K562 (cell line): ENCODE measurements around the gene ANO9. TPM values are rescaled to one million over a fixed set of nuclear protein-coding genes. Genes with fewer than 3 reads are reported as not detected.

ENCODE experiments used
- RHOXF2B ChIP-seq: fragments of 250-450 bp; sonication (Bioruptor Pico); conservative IDR thresholded peaks from 2 replicates; pipeline ENCODE4 v1.5.1; 2021
- SLC30A9 ChIP-seq: fragments of 250-450 bp; sonication (Bioruptor Pico); IDR thresholded peaks from 2 replicates; pipeline ENCODE4 v1.8.0; 2022; ENCODE audit warnings: mild to moderate bottlenecking, moderate library complexity
- ZFP30 ChIP-seq: fragments of 250-450 bp; sonication (Bioruptor Pico); IDR thresholded peaks from 2 replicates; pipeline ENCODE4 v1.8.0; 2022; ENCODE audit warnings: moderate library complexity, mild to moderate bottlenecking, inconsistent platforms, borderline replicate concordance
- ZNF75A ChIP-seq: fragments of 450-650 bp; formaldehyde crosslinking; IDR thresholded peaks from 2 replicates; pipeline ENCODE4 v1.4.0; 2020; ENCODE audit warnings: mild to moderate bottlenecking
- ZNF785 ChIP-seq: fragments of 250-450 bp; sonication (Bioruptor Pico); IDR thresholded peaks from 2 replicates; pipeline ENCODE4 v1.4.0; 2020; ENCODE audit warnings: mild to moderate bottlenecking
- polyA plus RNA-seq, 8 experiments: library from polyadenylated mRNA; depleted of rRNA in 4 of 8; stranded (reverse) in 5 of 8; unstranded in 3 of 8; fragments of >200 nt; fragmentation: Nextera tagmentation in 2 of 8; fragmentation: Illumina TruSeq in 1 of 8; extraction: Ambion mirVana in 2 of 8; extraction: Trizol in 1 of 8; gene quantifications; 2 replicates each; pipeline versions ENCODE4 v1.2.1 to v1.2.3, GENCODE V29; 2011 to 2014; ENCODE audit warnings: inconsistent platforms in 1 of 8, missing spikeins in 1 of 8
- total RNA-seq, 7 experiments: library from RNA; depleted of rRNA in 6 of 7; stranded (reverse); fragments of >200 nt in 6 of 7; fragmentation: Illumina TruSeq in 2 of 7; extraction: Trizol in 2 of 7; gene quantifications; 2 replicates each; pipeline versions ENCODE4 v1.2.1 to v1.2.3, GENCODE V29; 2011 to 2021; ENCODE audit warnings: low replicate concordance in 1 of 7
- TF ChIP-seq, protein P1 (sequence below): fragments of 250-450 bp; sonication (Bioruptor Pico); IDR thresholded peaks from 2 replicates; pipeline ENCODE4 v1.4.0; 2020; ENCODE audit warnings: borderline replicate concordance
- TF ChIP-seq, protein P2 (sequence below): sonication (generic); formaldehyde crosslinking; IDR thresholded peaks from 2 replicates; pipeline ENCODE4 v1.8.0; 2022; ENCODE audit warnings: missing genetic modification reagents, mild to moderate bottlenecking, moderate library complexity, borderline replicate concordance

ANO9 gene
- total and polyA plus RNA-seq, 9 of the 15 experiments (the other 6 are each of a cell fraction or from before 2014, with no cell fraction given), result 0.20 to 14.5 (median 4.5) TPM

DNA sequence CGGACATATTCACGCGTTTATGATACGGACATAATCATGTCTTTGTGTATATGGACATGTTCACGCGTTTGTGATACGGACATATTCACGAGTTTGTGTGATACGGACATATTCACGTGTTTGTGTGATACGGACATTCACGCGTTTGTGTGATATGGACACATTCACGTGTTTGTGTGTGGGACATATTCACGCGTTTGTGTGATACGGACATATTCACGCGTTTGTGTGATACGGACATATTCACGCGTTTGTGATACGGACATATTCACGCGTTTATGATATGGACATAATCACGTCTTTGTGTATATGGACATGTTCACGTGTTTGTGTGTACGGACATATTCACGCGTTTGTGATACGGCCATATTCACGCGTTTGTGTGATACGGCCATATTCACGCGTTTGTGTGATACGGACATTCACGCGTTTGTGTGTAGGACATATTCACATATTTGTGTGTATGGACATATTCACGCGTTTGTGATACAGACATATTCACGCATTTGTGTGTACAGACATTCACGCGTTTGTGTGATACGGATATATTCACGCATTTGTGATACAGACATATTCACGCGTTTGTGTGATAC is 33.2 kb upstream of the ANO9 start (continued):
- TF ChIP-seq, protein P1, sequence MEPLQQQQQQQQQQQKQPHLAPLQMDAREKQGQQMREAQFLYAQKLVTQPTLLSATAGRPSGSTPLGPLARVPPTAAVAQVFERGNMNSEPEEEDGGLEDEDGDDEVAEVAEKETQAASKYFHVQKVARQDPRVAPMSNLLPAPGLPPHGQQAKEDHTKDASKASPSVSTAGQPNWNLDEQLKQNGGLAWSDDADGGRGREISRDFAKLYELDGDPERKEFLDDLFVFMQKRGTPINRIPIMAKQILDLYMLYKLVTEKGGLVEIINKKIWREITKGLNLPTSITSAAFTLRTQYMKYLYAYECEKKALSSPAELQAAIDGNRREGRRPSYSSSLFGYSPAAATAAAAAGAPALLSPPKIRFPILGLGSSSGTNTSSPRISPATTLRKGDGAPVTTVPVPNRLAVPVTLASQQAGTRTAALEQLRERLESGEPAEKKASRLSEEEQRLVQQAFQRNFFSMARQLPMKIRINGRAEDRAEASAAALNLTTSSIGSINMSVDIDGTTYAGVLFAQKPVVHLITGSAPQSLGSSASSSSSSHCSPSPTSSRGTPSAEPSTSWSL (CRISPR knock-in tag), result peak; percentile 54; the same call in 1 of the 2 replicates
- TF ChIP-seq ZNF785 (CRISPR knock-in tag), result 0 out of 2 replicates have a peak, but pooled peaks have one; percentile 8
- TF ChIP-seq SLC30A9 (CRISPR knock-in tag), result peak; percentile 98
- TF ChIP-seq ZNF75A (CRISPR knock-in tag), result no peak
- TF ChIP-seq RHOXF2B (CRISPR knock-in tag), result 0 out of 2 replicates have a peak, but pooled peaks have one; percentile 17
- TF ChIP-seq, protein P2, sequence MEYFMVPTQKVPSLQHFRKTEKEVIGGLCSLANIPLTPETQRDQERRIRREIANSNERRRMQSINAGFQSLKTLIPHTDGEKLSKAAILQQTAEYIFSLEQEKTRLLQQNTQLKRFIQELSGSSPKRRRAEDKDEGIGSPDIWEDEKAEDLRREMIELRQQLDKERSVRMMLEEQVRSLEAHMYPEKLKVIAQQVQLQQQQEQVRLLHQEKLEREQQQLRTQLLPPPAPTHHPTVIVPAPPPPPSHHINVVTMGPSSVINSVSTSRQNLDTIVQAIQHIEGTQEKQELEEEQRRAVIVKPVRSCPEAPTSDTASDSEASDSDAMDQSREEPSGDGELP (CRISPR knock-in tag), result no peak
- 0 out of 2 replicates have a peak, but pooled peaks have one; percentile 75 for TF ChIP-seq ZFP30 (CRISPR knock-in tag)
